GM18951 (cell line): Measurements from ENCODE around the gene FUT6.
"Not testable (repeated sequence)": the region's sequence is repeated elsewhere in the genome, so short reads cannot be mapped to it uniquely, and the experiment has no call there.

ENCODE experiments used
- POLR2A ChIP-seq: IDR thresholded peaks from 4 replicates; pipeline ENCODE4 v1.6.1; 2011; ENCODE audit warnings: mild to moderate bottlenecking; ENCODE audit not compliant: insufficient read length, insufficient read depth; ENCODE audit errors: extremely low read depth
- in situ Hi-C: fragments of 300-500 bp; cut with MboI; formaldehyde crosslinking; loops from one replicate; pipeline ENCODE4 v1.12.0; 2022; ENCODE audit warnings: low sequenced_read_pairs, mixed read lengths, inconsistent platforms; ENCODE audit not compliant: unreplicated experiment

The FUT6 gene

GRCh38 chr19:5839065-5840017 lies at the start of gene FUT6:
Gene FUT6 (minus strand): TSS chr19:5839702. CDS start chr19:5832567, 7,135 bp downstream.
- in situ Hi-C loops, result no loop called here
- no peak for TF ChIP-seq POLR2A

- in situ Hi-C loops, result not testable (repeated sequence)
Observed at GRCh38 chr19:5884065-5884811, 44.7 kb upstream of the FUT6 start.

- in situ Hi-C loops, result not testable (repeated sequence)
Observed at GRCh38 chr19:5883157-5883873, 43.8 kb upstream of the FUT6 start.

- no peak for TF ChIP-seq POLR2A
- in situ Hi-C loops, result no loop called here
Observed at GRCh38 chr19:5882421-5882968, 43.0 kb upstream of the FUT6 start.

- in situ Hi-C loops, result no loop called here
- TF ChIP-seq POLR2A, result no peak
Observed at GRCh38 chr19:5881543-5882299, 42.2 kb upstream of the FUT6 start.

GRCh38 chr19:5880604-5881078 lies 41.1 kb upstream of the FUT6 start:
- no peak for TF ChIP-seq POLR2A
- in situ Hi-C loops, result no loop called here

GRCh38 chr19:5880196-5880595 lies 40.7 kb upstream of the FUT6 start:
- in situ Hi-C loops, result no loop called here
- TF ChIP-seq POLR2A, result no peak

GRCh38 chr19:5877882-5878281 lies 38.4 kb upstream of the FUT6 start:
- in situ Hi-C loops, result no loop called here
- TF ChIP-seq POLR2A, result no peak

GRCh38 chr19:5877427-5877826 lies 37.9 kb upstream of the FUT6 start:
- in situ Hi-C loops, result no loop called here
- TF ChIP-seq POLR2A, result no peak

- in situ Hi-C loops, result not testable (repeated sequence)
Observed at GRCh38 chr19:5874496-5874895, 35.0 kb upstream of the FUT6 start.

- in situ Hi-C loops, result no loop called here
- TF ChIP-seq POLR2A, result no peak
Observed at GRCh38 chr19:5873617-5874199, 34.2 kb upstream of the FUT6 start.

- in situ Hi-C loops, result no loop called here
Observed at GRCh38 chr19:5870986-5871394, 31.5 kb upstream of the FUT6 start.

More at GRCh38 chr19:5870986-5871394, 31.5 kb upstream of the FUT6 start:
- no peak for TF ChIP-seq POLR2A
